Small intestine (tissue), 7 donors: Measurements from ENCODE around the gene TMEM217. TPM values are rescaled to one million over a fixed set of nuclear protein-coding genes. Genes with fewer than 3 reads are reported as not detected.

Experiments
- DNase-seq, 2 donors: peaks; one replicate each; pipeline versions ENCODE4 v3.0.0 to v3.0.0-alpha.2; 2013
- FAIRE-seq: peaks from 2 replicates; lab custom pipeline; 2012; peaks lifted over from hg19 to GRCh38; lab: Jason Lieb, UNC
- H3K27ac ChIP-seq, 3 donors: one replicate each; pipeline ENCODE4 v1.5.1; 2013; ENCODE audit warnings: low read length in 2 of 3, mild to moderate bottlenecking in 2 of 3, control low read depth in 1 of 3, inconsistent platforms in 1 of 3, low read depth in 1 of 3, moderate library complexity in 1 of 3
- H3K27me3 ChIP-seq, 3 donors: one replicate each; pipeline ENCODE4 v1.6.1; 2013; ENCODE audit warnings: low read length in 3 of 3, inconsistent platforms in 1 of 3; ENCODE audit not compliant: control insufficient read depth in 3 of 3, insufficient read depth in 3 of 3
- H3K36me3 ChIP-seq, 3 donors: one replicate each; pipeline ENCODE4 v1.6.1; 2013; ENCODE audit warnings: low read length in 3 of 3, inconsistent platforms in 1 of 3, low read depth in 1 of 3, mild to moderate bottlenecking in 1 of 3, moderate library complexity in 1 of 3; ENCODE audit not compliant: control insufficient read depth in 3 of 3, insufficient read depth in 2 of 3
- H3K4me1 ChIP-seq, 3 donors: one replicate each; pipeline ENCODE4 v1.6.1; 2013; ENCODE audit warnings: low read length in 2 of 3, inconsistent platforms in 1 of 3, low read depth in 1 of 3, mild to moderate bottlenecking in 1 of 3, moderate library complexity in 1 of 3; ENCODE audit not compliant: control insufficient read depth in 3 of 3, insufficient read depth in 2 of 3
- H3K4me3 ChIP-seq, 3 donors: one replicate each; pipeline ENCODE4 v1.5.1; 2013; ENCODE audit warnings: low read length in 3 of 3, control low read depth in 1 of 3, inconsistent platforms in 1 of 3, low read depth in 1 of 3, mild to moderate bottlenecking in 1 of 3, moderate library complexity in 1 of 3
- H3K9me3 ChIP-seq, 2 donors: one replicate each; pipeline ENCODE4 v1.6.1; 2013; ENCODE audit warnings: low read depth in 1 of 2, low read length in 1 of 2; ENCODE audit not compliant: control insufficient read depth in 2 of 2, insufficient read depth in 1 of 2
- WGBS, 3 donors: extraction: QIAGEN DNeasy Blood & Tissue Kit; methylation state at CpG; one replicate each; pipeline ENCODE4 v1.1.7; 2013; 5-methylcytosine and 5-hydroxymethylcytosine counted together
- polyA plus RNA-seq, 4 donors: library from polyadenylated mRNA; stranded (reverse) in 3 of 4; unstranded in 1 of 4; fragments of 200-250 nt in 3 of 4; fragments of 120-200 nt in 1 of 4; gene quantifications; one replicate each; pipeline versions ENCODE4 v1.2.1 to v1.2.3, GENCODE V29; 2013
- donor health status: healthy with polysubstance abuse.
- donor health status: control.
- donor health status: control.
- donor health status: Bipolar disorder and iron deficiency.
- donor health status: healthy.

TMEM217 gene
- polyA plus RNA-seq, 4 donors: 0.38 to 1.6 (median 0.84) TPM

GRCh38 chr6:37251211-37251780 lies 6.6 kb downstream of the TMEM217 start:
- WGBS, 3 donors: 73 to 89% (median 83%) methylated on average over 4 of the region's 4 CpGs
- Histone ChIP-seq H3K27me3 (no peaks in the 10 kb centered on the region), H3K4me3 (no peak overlapping the region), H3K9me3 (no peaks in the 10 kb centered on the region), H3K36me3 (no peaks in the 10 kb centered on the region), H3K27ac (no peak overlapping the region), H3K4me1 (peaks cover 0 to 12% (median 5%) of the 10 kb centered on the region in 3 donors)
- FAIRE-seq: no peak
- no peak for DNase-seq

DNA sequence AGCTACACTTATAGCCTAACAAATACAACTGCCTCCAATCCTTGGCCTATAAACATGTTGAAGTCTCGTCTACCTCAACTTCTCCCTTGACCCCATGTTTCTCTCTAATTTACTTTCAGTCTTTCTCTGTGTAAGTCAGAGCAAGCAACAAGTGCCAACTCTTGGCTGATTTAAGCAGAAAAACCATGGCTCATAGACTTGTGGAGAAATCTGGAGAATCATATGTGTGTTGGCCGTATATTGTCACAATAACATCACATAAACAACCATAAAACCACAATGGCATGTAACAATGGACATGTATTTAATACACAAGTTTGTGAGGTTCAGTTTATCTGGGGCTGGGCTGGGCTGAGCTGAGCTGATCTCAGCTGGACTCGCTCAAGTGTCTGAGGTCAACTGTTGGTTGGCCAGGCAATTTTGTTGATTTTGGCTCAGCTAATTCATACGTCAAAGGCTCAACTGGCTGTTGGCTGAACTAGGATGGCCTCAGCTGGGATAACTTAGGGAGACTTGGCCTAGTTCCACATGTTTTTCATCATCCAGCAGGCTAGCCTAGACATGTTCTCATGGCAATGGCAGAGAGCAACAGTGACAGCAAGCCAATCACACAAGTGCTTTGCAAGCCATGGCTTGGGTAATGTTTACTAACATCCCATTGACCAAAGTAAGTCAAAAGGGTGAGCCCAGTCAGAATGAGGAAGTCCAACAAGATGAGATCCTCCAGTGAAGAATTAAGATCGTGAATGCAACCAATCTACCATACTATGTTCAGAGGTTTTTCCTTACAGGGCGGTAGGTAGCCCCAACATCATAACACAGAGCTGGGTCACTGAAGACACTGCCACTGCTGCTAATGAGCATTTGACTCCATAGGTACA lies 13.3 kb downstream of the TMEM217 start:
- Histone ChIP-seq H3K4me1 (peaks cover 2 to 15% (median 10%) of the 10 kb centered on the region in 3 donors), H3K36me3 (no peaks in the 10 kb centered on the region), H3K27me3 (no peaks in the 10 kb centered on the region), H3K9me3 (no peaks in the 10 kb centered on the region), H3K4me3 (no peak overlapping the region), H3K27ac (peak overlapping the region in 2 of 3 donors; percentile 1 to 79)
- DNase-seq: peak; percentile 32 to 62
- no peak for FAIRE-seq
- WGBS, 3 donors: 59 to 84% (median 69%) methylated on average over 6 of the region's 6 CpGs

- Histone ChIP-seq H3K4me3 (no peak overlapping the region), H3K36me3 (no peaks in the 10 kb centered on the region), H3K9me3 (no peaks in the 10 kb centered on the region), H3K27ac (peak overlapping the region in 2 of 3 donors; percentile 1 to 79), H3K27me3 (no peaks in the 10 kb centered on the region), H3K4me1 (peaks cover 5 to 18% (median 12%) of the 10 kb centered on the region in 3 donors)
- DNase-seq: no peak
- WGBS, 3 donors: 58 to 73% (median 66%) methylated on average over 3 of the region's 3 CpGs
- FAIRE-seq: no peak
Measured at GRCh38 chr6:37243816-37244370, 14.1 kb downstream of the TMEM217 start.

GRCh38 chr6:37243131-37243815 lies 14.7 kb downstream of the TMEM217 start:
- FAIRE-seq (no peak), DNase-seq (no peak)
- 86 to 95% (median 92%) methylated on average over 8 of the region's 8 CpGs for WGBS, 3 donors
- Histone ChIP-seq H3K4me1 (peaks cover 5 to 18% (median 12%) of the 10 kb centered on the region in 3 donors), H3K27me3 (no peaks in the 10 kb centered on the region), H3K27ac (peak overlapping the region in 1 of 3 donors; percentile 79), H3K9me3 (no peaks in the 10 kb centered on the region), H3K4me3 (no peak overlapping the region), H3K36me3 (no peaks in the 10 kb centered on the region)

- Histone ChIP-seq H3K9me3 (no peaks in the 10 kb centered on the region), H3K4me3 (no peak overlapping the region), H3K36me3 (no peaks in the 10 kb centered on the region), H3K27ac (peak overlapping the region in 2 of 3 donors; percentile 14 to 79), H3K4me1 (peaks cover 5 to 18% (median 12%) of the 10 kb centered on the region in 3 donors), H3K27me3 (no peaks in the 10 kb centered on the region)
- WGBS, 3 donors: 81 to 100% (median 96%) methylated on average over 1 of the region's 1 CpG
- FAIRE-seq: no peak
- peak in 1 of 2 donors; percentile 42 for DNase-seq
Measured at GRCh38 chr6:37242429-37243052, 15.4 kb downstream of the TMEM217 start.

DNA sequence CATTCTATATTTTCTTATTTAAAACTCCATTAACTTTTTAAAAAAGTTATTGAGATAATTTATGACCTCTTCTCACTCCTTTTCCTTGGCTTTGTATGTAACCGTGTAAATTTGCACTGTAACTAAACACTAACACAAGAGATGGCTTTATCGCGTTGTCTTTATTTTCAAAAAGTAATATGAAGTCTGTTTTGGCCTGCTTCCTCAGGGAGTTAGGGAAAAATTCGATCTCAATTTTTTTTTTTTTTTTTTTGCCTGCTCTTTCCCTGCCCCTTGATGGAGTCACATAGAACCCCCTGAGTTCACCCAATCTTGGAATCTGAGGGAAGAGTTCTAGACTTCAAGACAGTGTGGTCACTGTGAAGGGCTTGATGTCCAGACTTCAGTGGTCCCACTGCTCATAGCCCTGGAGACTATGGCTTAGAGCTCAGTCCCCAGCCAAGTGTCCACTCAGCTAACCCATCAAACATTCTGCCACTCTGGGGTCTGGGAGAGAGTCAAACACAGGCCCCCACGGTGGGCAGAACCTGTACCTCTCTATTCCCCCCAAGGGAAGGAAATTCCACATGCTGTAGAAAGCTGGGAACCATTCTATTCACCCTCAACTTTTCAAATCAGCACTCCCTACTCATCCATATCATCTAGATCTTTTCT lies 16.0 kb downstream of the TMEM217 start:
- no peak for FAIRE-seq
- no peaks in the 10 kb centered on the region for H3K36me3 ChIP-seq
- 84 to 88% (median 84%) methylated on average over 5 of the region's 5 CpGs for WGBS, 3 donors
- H3K27me3 ChIP-seq: no peaks in the 10 kb centered on the region
- peak overlapping the region in 1 of 3 donors; percentile 79 for H3K27ac ChIP-seq
- H3K9me3 ChIP-seq: no peaks in the 10 kb centered on the region
- peaks cover 5 to 18% (median 12%) of the 10 kb centered on the region in 3 donors for H3K4me1 ChIP-seq
- H3K4me3 ChIP-seq: no peak overlapping the region
- DNase-seq: no peak

DNA sequence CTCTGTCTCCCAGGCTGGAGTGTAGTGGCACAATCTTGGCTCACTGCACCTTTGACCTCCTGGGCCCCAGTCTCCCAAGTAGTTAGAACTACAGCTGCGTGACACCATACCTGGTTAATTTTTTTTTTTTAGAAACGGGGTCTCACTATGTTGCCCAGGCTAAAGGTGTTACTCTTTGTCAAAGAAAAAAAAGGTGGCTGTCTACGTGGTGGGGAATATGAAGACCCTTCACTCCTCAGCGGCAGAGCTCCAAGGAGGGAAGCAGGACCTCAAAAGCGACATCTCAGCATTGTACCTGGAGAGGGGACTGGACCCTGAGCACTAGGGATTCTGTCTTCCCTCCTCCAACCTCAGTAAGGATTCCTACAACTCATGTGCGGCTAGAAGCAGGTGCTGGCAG lies 16.8 kb downstream of the TMEM217 start:
- DNase-seq (no peak), FAIRE-seq (no peak)
- peaks cover 5 to 18% (median 12%) of the 10 kb centered on the region in 3 donors for H3K4me1 ChIP-seq
- no peaks in the 10 kb centered on the region for H3K36me3 ChIP-seq
- 91 to 96% (median 95%) methylated on average over 6 of the region's 6 CpGs for WGBS, 3 donors
- H3K27ac ChIP-seq: peak overlapping the region in 1 of 3 donors; percentile 36
- no peak overlapping the region for H3K4me3 ChIP-seq
- no peaks in the 10 kb centered on the region for H3K27me3 ChIP-seq
- no peaks in the 10 kb centered on the region for H3K9me3 ChIP-seq
